GM21381 (cell line): ENCODE results near the gene NDUFAF2.
A peak's percentile ranks its signal among the peaks of the same experiment; 100 is the strongest.
"Not testable (repeated sequence)": the region's sequence is repeated elsewhere in the genome, so short reads cannot be mapped to it uniquely, and the experiment has no call there.

Experiments
- ATAC-seq: cut with Tn5 transposase; IDR thresholded peaks from one replicate; pipeline ENCODE4 v1.9.1; 2021; ENCODE audit warnings: mild to moderate bottlenecking, moderate library complexity; ENCODE audit not compliant: unreplicated experiment

NDUFAF2 gene

GRCh38 chr5:61047346-61047745 is 102.3 kb downstream of the NDUFAF2 start:
- ATAC-seq, result no peak

- ATAC-seq, result no peak
Observed at GRCh38 chr5:61048534-61048933, 103.5 kb downstream of the NDUFAF2 start.

GRCh38 chr5:61050292-61050691 is 105.3 kb downstream of the NDUFAF2 start:
- ATAC-seq, result no peak

- ATAC-seq, result no peak
Observed at GRCh38 chr5:61051267-61051666, 106.3 kb downstream of the NDUFAF2 start.

- ATAC-seq, result no peak
Observed at GRCh38 chr5:61052882-61053281, 107.9 kb downstream of the NDUFAF2 start.

GRCh38 chr5:61053937-61054336 is 108.9 kb downstream of the NDUFAF2 start:
- no peak for ATAC-seq

GRCh38 chr5:61055434-61056006 is 110.5 kb downstream of the NDUFAF2 start:
- ATAC-seq, result peak; percentile 57

- ATAC-seq, result no peak
Observed at GRCh38 chr5:61059499-61059898, 114.5 kb downstream of the NDUFAF2 start.

GRCh38 chr5:61069150-61069549 is 124.1 kb downstream of the NDUFAF2 start:
- no peak for ATAC-seq

- ATAC-seq, result no peak
Observed at GRCh38 chr5:61071526-61071925, 126.5 kb downstream of the NDUFAF2 start.

GRCh38 chr5:61076626-61077025 is 131.6 kb downstream of the NDUFAF2 start:
- ATAC-seq, result no peak

- no peak for ATAC-seq
Observed at GRCh38 chr5:61081741-61082140, 136.7 kb downstream of the NDUFAF2 start.

- ATAC-seq, result no peak
Observed at GRCh38 chr5:61082516-61083280, 137.7 kb downstream of the NDUFAF2 start.

GRCh38 chr5:61084658-61085057 is 139.7 kb downstream of the NDUFAF2 start:
- no peak for ATAC-seq

- no peak for ATAC-seq
Observed at GRCh38 chr5:61085885-61086284, 140.9 kb downstream of the NDUFAF2 start.

GRCh38 chr5:61087921-61088320 is 142.9 kb downstream of the NDUFAF2 start:
- no peak for ATAC-seq

- ATAC-seq, result no peak
Observed at GRCh38 chr5:61089351-61089750, 144.3 kb downstream of the NDUFAF2 start.

- not testable (repeated sequence) for ATAC-seq
Observed at GRCh38 chr5:61093046-61093771, 148.2 kb downstream of the NDUFAF2 start.

- ATAC-seq, result no peak
Observed at GRCh38 chr5:61097465-61097864, 152.5 kb downstream of the NDUFAF2 start.

- ATAC-seq, result no peak
Observed at GRCh38 chr5:61098251-61098995, 153.4 kb downstream of the NDUFAF2 start.

- no peak for ATAC-seq
Observed at GRCh38 chr5:61100437-61100836, 155.4 kb downstream of the NDUFAF2 start.
